Parathyroid adenoma (tissue), 2 donors: Measurements from ENCODE around the gene HOXD12.

Experiments used
- H2AFZ ChIP-seq: fragments of 300-600 bp; sonication (generic); one replicate; pipeline ENCODE4 v1.7.0; 2017; ENCODE audit warnings: antibody characterized with exemption, mild to moderate bottlenecking
- H3K27ac ChIP-seq: fragments of 300-600 bp; sonication (generic); one replicate; pipeline ENCODE4 v1.7.0; 2017
- H3K27me3 ChIP-seq: fragments of 300-600 bp; sonication (generic); one replicate; pipeline ENCODE4 v1.7.0; 2017; ENCODE audit warnings: low read length; ENCODE audit not compliant: control insufficient read depth, insufficient read depth
- H3K36me3 ChIP-seq: fragments of 300-600 bp; sonication (generic); one replicate; pipeline ENCODE4 v1.7.0; 2017; ENCODE audit warnings: low read length; ENCODE audit not compliant: control insufficient read depth, insufficient read depth
- H3K4me1 ChIP-seq: fragments of 300-600 bp; sonication (generic); one replicate; pipeline ENCODE4 v1.7.0; 2017; ENCODE audit warnings: control low read depth
- H3K4me2 ChIP-seq: fragments of 300-600 bp; sonication (generic); one replicate; pipeline ENCODE4 v1.7.0; 2017; ENCODE audit warnings: low read length
- H3K4me3 ChIP-seq: fragments of 300-600 bp; sonication (generic); one replicate; pipeline ENCODE4 v1.7.0; 2017; ENCODE audit warnings: low read depth, low read length
- H3K79me2 ChIP-seq: fragments of 300-600 bp; sonication (generic); one replicate; pipeline ENCODE4 v1.7.0; 2017; ENCODE audit warnings: control low read depth
- H3K9ac ChIP-seq: fragments of 300-600 bp; sonication (generic); one replicate; pipeline ENCODE4 v1.7.0; 2017; ENCODE audit warnings: mild to moderate bottlenecking
- H3K9me3 ChIP-seq: fragments of 300-600 bp; sonication (generic); one replicate; pipeline ENCODE4 v1.7.0; 2017; ENCODE audit warnings: low read length; ENCODE audit not compliant: control insufficient read depth
- CTCF ChIP-seq: fragments of 300-600 bp; sonication (generic); IDR thresholded peaks from one replicate; pipeline ENCODE4 v1.7.0; 2017; ENCODE audit warnings: antibody characterized with exemption, mild to moderate bottlenecking
- donor health status: primary hyperparathyroidism.

Gene HOXD12

GRCh38 chr2:176115883-176116813, 16.6 kb downstream of the HOXD12 start, which contains the start of gene HOXD10:
Gene HOXD10, plus strand, starts transcription at chr2:176116778. Its CDS starts 56 bp downstream, at chr2:176116834.
- H3K4me1 ChIP-seq: no peaks in the 10 kb centered on the region
- TF ChIP-seq CTCF: no peak
- H3K9ac ChIP-seq: no peak within 1 kb of the TSS
- no peaks in the 10 kb centered on the region for H3K36me3 ChIP-seq
- H3K27me3 ChIP-seq: peaks cover 34% of the 10 kb centered on the region
- H3K9me3 ChIP-seq: no peaks in the 10 kb centered on the region
- H3K4me2 ChIP-seq: no peak within 1 kb of the TSS
- no peak within 1 kb of the TSS for H3K27ac ChIP-seq
- no peak within 1 kb of the TSS for H2AFZ ChIP-seq
- no peaks in the 10 kb centered on the region for H3K79me2 ChIP-seq
- no peak within 1 kb of the TSS for H3K4me3 ChIP-seq

GRCh38 chr2:176117162-176117822, 17.7 kb downstream of the HOXD12 start:
- Histone ChIP-seq H3K9ac (no peak overlapping the region), H3K27me3 (peaks cover 35% of the 10 kb centered on the region), H3K9me3 (no peaks in the 10 kb centered on the region), H2AFZ (no peak overlapping the region), H3K4me3 (no peak overlapping the region), H3K79me2 (no peaks in the 10 kb centered on the region), H3K27ac (no peak overlapping the region), H3K4me1 (no peaks in the 10 kb centered on the region), H3K4me2 (no peak overlapping the region), H3K36me3 (no peaks in the 10 kb centered on the region)
- no peak for TF ChIP-seq CTCF

- Histone ChIP-seq H3K4me1 (no peaks in the 10 kb centered on the region), H2AFZ (no peak overlapping the region), H3K27me3 (peaks cover 35% of the 10 kb centered on the region), H3K79me2 (no peaks in the 10 kb centered on the region), H3K4me2 (no peak overlapping the region), H3K27ac (no peak overlapping the region), H3K36me3 (no peaks in the 10 kb centered on the region), H3K9me3 (no peaks in the 10 kb centered on the region), H3K4me3 (no peak overlapping the region), H3K9ac (no peak overlapping the region)
- no peak for TF ChIP-seq CTCF
These were observed 18.3 kb downstream of the HOXD12 start for GRCh38 chr2:176117823-176118371.

GRCh38 chr2:176118601-176119339, 19.2 kb downstream of the HOXD12 start:
- Histone ChIP-seq H2AFZ (no peak overlapping the region), H3K9me3 (no peaks in the 10 kb centered on the region), H3K9ac (no peak overlapping the region), H3K79me2 (no peaks in the 10 kb centered on the region), H3K27me3 (peaks cover 35% of the 10 kb centered on the region), H3K4me1 (no peaks in the 10 kb centered on the region), H3K4me3 (no peak overlapping the region), H3K27ac (no peak overlapping the region), H3K4me2 (no peak overlapping the region), H3K36me3 (no peaks in the 10 kb centered on the region)
- TF ChIP-seq CTCF: no peak
